Right renal cortex interstitium (tissue), 3 donors: ENCODE measurements around the gene SPECC1. TPM values are rescaled to one million over a fixed set of nuclear protein-coding genes. Genes with fewer than 3 reads are reported as not detected.
A peak's percentile ranks its signal among the peaks of the same experiment; 100 is the strongest.
"Not testable (repeated sequence)": the region's sequence is repeated elsewhere in the genome, so short reads cannot be mapped to it uniquely, and the experiment has no call there.

Source experiments
- DNase-seq, 3 donors: peaks; one replicate each; pipeline ENCODE4 v3.0.0-alpha.2; 2013; ENCODE audit warnings: low read depth in 3 of 3, low spot score in 2 of 3
- polyA plus RNA-seq, 3 donors: library from polyadenylated mRNA; unstranded; fragments of 120-200 nt; gene quantifications; one replicate each; pipeline ENCODE4 v1.2.1, GENCODE V29; 2013; ENCODE audit not compliant: insufficient read length in 3 of 3

SPECC1 gene
- polyA plus RNA-seq, 3 donors, result 12.1 to 14.6 (median 14.2) TPM

GRCh38 chr17:20008242-20009051, 712 bp upstream of the SPECC1 start:
- DNase-seq, result no peak

- DNase-seq, result peak in 2 of 3 donors; percentile 44 to 58
Measured at GRCh38 chr17:20009052-20009301, 182 bp upstream of the SPECC1 start.

- DNase-seq, result peak in 2 of 3 donors; percentile 21 to 32
Measured at GRCh38 chr17:20010099-20010863, 1.1 kb downstream of the SPECC1 start.

GRCh38 chr17:20010936-20011335, 1.8 kb downstream of the SPECC1 start:
- no peak for DNase-seq

- no peak for DNase-seq
Measured at GRCh38 chr17:20012017-20012536, 2.9 kb downstream of the SPECC1 start.

- not testable (repeated sequence) for DNase-seq
Measured at GRCh38 chr17:20016475-20016992, 7.4 kb downstream of the SPECC1 start.

- no peak for DNase-seq
Measured at GRCh38 chr17:20022701-20023100, 13.5 kb downstream of the SPECC1 start.

GRCh38 chr17:20026960-20027359, 17.8 kb downstream of the SPECC1 start:
- no peak for DNase-seq

GRCh38 chr17:20028443-20028842, 19.3 kb downstream of the SPECC1 start:
- no peak for DNase-seq

- DNase-seq, result no peak
Measured at GRCh38 chr17:20032636-20033035, 23.5 kb downstream of the SPECC1 start.

GRCh38 chr17:20033415-20033814, 24.3 kb downstream of the SPECC1 start:
- DNase-seq, result no peak

- no peak for DNase-seq
Measured at GRCh38 chr17:20035501-20035900, 26.3 kb downstream of the SPECC1 start.

GRCh38 chr17:20037286-20037685, 28.1 kb downstream of the SPECC1 start:
- not testable (repeated sequence) for DNase-seq

- no peak for DNase-seq
Measured at GRCh38 chr17:20039037-20039436, 29.9 kb downstream of the SPECC1 start.

GRCh38 chr17:20040216-20040615, 31.1 kb downstream of the SPECC1 start:
- DNase-seq, result no peak

GRCh38 chr17:20043021-20043420, 33.9 kb downstream of the SPECC1 start:
- no peak for DNase-seq

GRCh38 chr17:20045476-20045875, 36.3 kb downstream of the SPECC1 start:
- DNase-seq, result no peak

- DNase-seq, result no peak
Measured at GRCh38 chr17:20046629-20047028, 37.5 kb downstream of the SPECC1 start.

- DNase-seq, result no peak
Measured at GRCh38 chr17:20051624-20052023, 42.5 kb downstream of the SPECC1 start.

GRCh38 chr17:20053361-20053964, 44.3 kb downstream of the SPECC1 start:
- DNase-seq, result no peak

GRCh38 chr17:20059728-20060188, 50.6 kb downstream of the SPECC1 start:
- no peak for DNase-seq
